OCI-LY1 (cell line): ENCODE data around the gene IRF4.

ENCODE experiments used
- H2AFZ ChIP-seq: fragments of 200-600 bp; sonication (generic), shearing (Covaris generic); 2 replicates; pipeline ENCODE4 v1.6.0; 2014; ENCODE audit warnings: antibody characterized with exemption, mild to moderate bottlenecking, low read length
- H3F3A ChIP-seq: fragments of 200-600 bp; sonication (generic), shearing (Covaris generic); 2 replicates; pipeline ENCODE4 v1.6.0; 2014; ENCODE audit warnings: mild to moderate bottlenecking, antibody characterized with exemption, low read length, moderate library complexity; ENCODE audit not compliant: insufficient read depth
- H3K27ac ChIP-seq: fragments of 200-600 bp; sonication (generic); 2 replicates; pipeline ENCODE4 v1.5.1; 2014; ENCODE audit warnings: low read length, mixed run types, mild to moderate bottlenecking, low read depth; ENCODE audit not compliant: poor library complexity, severe bottlenecking
- H3K27me3 ChIP-seq: fragments of 200-600 bp; sonication (generic); 2 replicates; pipeline ENCODE4 v1.6.0; 2014; ENCODE audit warnings: antibody characterized with exemption, mild to moderate bottlenecking, low read length, moderate library complexity; ENCODE audit not compliant: insufficient read depth
- H3K36me3 ChIP-seq: fragments of 200-600 bp; sonication (generic); 2 replicates; pipeline ENCODE4 v1.6.1; 2014; ENCODE audit warnings: mild to moderate bottlenecking, antibody characterized with exemption, low read length, moderate library complexity, mixed read lengths; ENCODE audit not compliant: insufficient read depth
- H3K4me1 ChIP-seq: fragments of 200-600 bp; sonication (generic); 2 replicates; pipeline ENCODE4 v1.5.1; 2014; ENCODE audit warnings: mild to moderate bottlenecking, low read length, moderate library complexity; ENCODE audit not compliant: insufficient read depth, severe bottlenecking
- H3K4me2 ChIP-seq: fragments of 200-600 bp; sonication (generic), shearing (Covaris generic); 2 replicates; pipeline ENCODE4 v1.6.1; 2014; ENCODE audit warnings: low read length
- H3K4me3 ChIP-seq: fragments of 200-600 bp; sonication (generic); 2 replicates; pipeline ENCODE4 v1.5.1; 2014; ENCODE audit warnings: low read length, low read depth, mild to moderate bottlenecking, mixed read lengths; ENCODE audit not compliant: poor library complexity, severe bottlenecking
- H3K79me2 ChIP-seq: fragments of 200-600 bp; shearing (Covaris generic); 2 replicates; pipeline ENCODE4 v1.6.1; 2016; ENCODE audit warnings: mixed run types, low read length, mixed read lengths; ENCODE audit not compliant: insufficient read depth
- H3K9ac ChIP-seq: fragments of 200-600 bp; sonication (generic), shearing (Covaris generic); 2 replicates; pipeline ENCODE4 v1.6.1; 2014; ENCODE audit warnings: mild to moderate bottlenecking, low read length, mixed read lengths
- H3K9me2 ChIP-seq: fragments of 200-600 bp; sonication (generic), shearing (Covaris generic); 2 replicates; pipeline ENCODE4 v1.6.1; 2014; ENCODE audit warnings: low read depth, mild to moderate bottlenecking, low read length, mixed read lengths
- H3K9me3 ChIP-seq: fragments of 200-600 bp; shearing (Covaris generic); 2 replicates; pipeline ENCODE4 v1.6.1; 2014; ENCODE audit warnings: low read length, mixed read lengths
- H4K20me1 ChIP-seq: fragments of 200-600 bp; sonication (generic), shearing (Covaris generic); 2 replicates; pipeline ENCODE4 v1.6.0; 2016; ENCODE audit warnings: mild to moderate bottlenecking, low read length; ENCODE audit not compliant: insufficient read depth
- EZH2 ChIP-seq: fragments of 200-600 bp; sonication (generic), shearing (Covaris generic); IDR thresholded peaks from 2 replicates; pipeline ENCODE4 v1.8.0; 2017; ENCODE audit warnings: borderline replicate concordance, mixed run types, mild to moderate bottlenecking, antibody characterized with exemption, low read length, moderate library complexity, mixed read lengths
- TF ChIP-seq, protein P1 (sequence below): fragments of 200-600 bp; sonication (generic), shearing (Covaris generic); IDR thresholded peaks from 2 replicates; pipeline ENCODE4 v1.5.1; 2017; ENCODE audit warnings: mild to moderate bottlenecking, antibody characterized with exemption, low read length, moderate library complexity, mixed read lengths

Gene IRF4

DNA sequence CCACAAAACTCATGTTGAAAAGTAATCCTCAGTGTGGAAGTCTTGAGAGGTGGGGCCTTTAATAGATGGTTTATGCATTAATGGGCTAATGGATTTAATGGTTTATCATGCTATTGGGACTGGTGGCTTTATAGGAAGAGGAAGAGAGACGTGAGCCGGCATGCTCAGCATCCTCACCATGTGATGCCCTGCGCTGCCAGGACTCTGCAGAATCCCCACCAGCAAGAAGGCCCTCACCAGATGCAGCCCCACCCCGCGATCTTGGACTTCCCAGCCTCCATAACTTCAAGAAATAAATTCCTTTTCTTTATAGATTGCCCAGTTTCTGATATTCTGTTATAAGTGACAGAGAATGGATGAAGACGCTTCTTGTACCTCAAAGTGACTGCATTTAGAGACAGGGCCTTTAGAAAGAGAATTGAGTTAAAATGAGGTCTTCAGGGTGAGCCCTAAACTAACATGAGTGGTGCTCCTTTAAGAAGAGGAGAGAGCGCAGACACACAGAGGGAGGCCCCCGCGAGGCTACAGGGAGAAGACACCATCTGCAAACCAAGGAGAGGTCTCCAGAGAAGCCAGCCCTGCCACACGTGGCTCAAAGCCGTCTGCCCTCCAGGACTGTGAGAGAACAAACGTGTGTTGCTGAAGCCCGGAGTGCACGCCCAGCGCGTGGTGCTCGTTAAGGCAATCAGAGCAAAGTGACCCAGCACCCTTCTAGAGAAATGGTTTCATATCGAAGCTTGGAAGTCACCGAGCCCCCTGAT is 56.9 kb downstream of the IRF4 start:
- Histone ChIP-seq H3K4me1 (peaks cover 17% of the 10 kb centered on the region), H3K79me2 (no peaks in the 10 kb centered on the region), H3K9ac (no peak overlapping the region), H3K27ac (no peak overlapping the region), H3K9me3 (no peaks in the 10 kb centered on the region), H2AFZ (no peak overlapping the region), H4K20me1 (no peaks in the 10 kb centered on the region), H3K4me3 (no peak overlapping the region), H3K27me3 (no peaks in the 10 kb centered on the region; the same call in 1 of the 2 replicates), H3K4me2 (no peak overlapping the region), H3K36me3 (no peaks in the 10 kb centered on the region), H3F3A (no peaks in the 10 kb centered on the region), H3K9me2 (no peaks in the 10 kb centered on the region)
- TF ChIP-seq EZH2 = no peak
- TF ChIP-seq, protein P1, sequence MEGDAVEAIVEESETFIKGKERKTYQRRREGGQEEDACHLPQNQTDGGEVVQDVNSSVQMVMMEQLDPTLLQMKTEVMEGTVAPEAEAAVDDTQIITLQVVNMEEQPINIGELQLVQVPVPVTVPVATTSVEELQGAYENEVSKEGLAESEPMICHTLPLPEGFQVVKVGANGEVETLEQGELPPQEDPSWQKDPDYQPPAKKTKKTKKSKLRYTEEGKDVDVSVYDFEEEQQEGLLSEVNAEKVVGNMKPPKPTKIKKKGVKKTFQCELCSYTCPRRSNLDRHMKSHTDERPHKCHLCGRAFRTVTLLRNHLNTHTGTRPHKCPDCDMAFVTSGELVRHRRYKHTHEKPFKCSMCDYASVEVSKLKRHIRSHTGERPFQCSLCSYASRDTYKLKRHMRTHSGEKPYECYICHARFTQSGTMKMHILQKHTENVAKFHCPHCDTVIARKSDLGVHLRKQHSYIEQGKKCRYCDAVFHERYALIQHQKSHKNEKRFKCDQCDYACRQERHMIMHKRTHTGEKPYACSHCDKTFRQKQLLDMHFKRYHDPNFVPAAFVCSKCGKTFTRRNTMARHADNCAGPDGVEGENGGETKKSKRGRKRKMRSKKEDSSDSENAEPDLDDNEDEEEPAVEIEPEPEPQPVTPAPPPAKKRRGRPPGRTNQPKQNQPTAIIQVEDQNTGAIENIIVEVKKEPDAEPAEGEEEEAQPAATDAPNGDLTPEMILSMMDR = no peak

DNA sequence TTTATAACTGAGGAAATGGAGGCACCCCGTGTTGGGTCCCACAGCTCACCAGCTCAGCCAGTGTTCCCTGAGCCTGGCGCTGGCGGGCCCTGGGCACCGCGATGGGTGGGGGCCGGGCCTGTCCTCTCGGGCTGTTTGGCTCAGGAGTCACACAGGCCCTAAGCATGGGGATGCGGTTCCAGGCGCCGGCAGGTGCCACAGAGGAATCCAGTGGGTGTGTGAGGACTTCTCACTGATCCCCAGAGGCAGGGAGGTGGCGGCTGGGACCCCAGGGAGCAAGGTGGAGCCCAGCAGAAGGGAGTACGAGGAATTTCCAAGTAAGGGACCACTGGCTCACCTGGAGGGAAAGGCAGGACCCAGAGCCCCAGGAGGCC is 57.5 kb downstream of the IRF4 start:
- H3K4me2 ChIP-seq = no peak overlapping the region
- H4K20me1 ChIP-seq = no peaks in the 10 kb centered on the region
- H3K79me2 ChIP-seq = no peaks in the 10 kb centered on the region
- TF ChIP-seq EZH2 = no peak
- TF ChIP-seq, protein P1 = no peak
- no peaks in the 10 kb centered on the region for H3K36me3 ChIP-seq
- H3F3A ChIP-seq = no peaks in the 10 kb centered on the region
- no peaks in the 10 kb centered on the region for H3K9me2 ChIP-seq
- H3K4me1 ChIP-seq = peaks cover 17% of the 10 kb centered on the region
- H3K9ac ChIP-seq = no peak overlapping the region
- no peak overlapping the region for H3K27ac ChIP-seq
- no peaks in the 10 kb centered on the region for H3K9me3 ChIP-seq
- H2AFZ ChIP-seq = no peak overlapping the region
- H3K27me3 ChIP-seq = no peaks in the 10 kb centered on the region; the same call in 1 of the 2 replicates
- no peak overlapping the region for H3K4me3 ChIP-seq

DNA sequence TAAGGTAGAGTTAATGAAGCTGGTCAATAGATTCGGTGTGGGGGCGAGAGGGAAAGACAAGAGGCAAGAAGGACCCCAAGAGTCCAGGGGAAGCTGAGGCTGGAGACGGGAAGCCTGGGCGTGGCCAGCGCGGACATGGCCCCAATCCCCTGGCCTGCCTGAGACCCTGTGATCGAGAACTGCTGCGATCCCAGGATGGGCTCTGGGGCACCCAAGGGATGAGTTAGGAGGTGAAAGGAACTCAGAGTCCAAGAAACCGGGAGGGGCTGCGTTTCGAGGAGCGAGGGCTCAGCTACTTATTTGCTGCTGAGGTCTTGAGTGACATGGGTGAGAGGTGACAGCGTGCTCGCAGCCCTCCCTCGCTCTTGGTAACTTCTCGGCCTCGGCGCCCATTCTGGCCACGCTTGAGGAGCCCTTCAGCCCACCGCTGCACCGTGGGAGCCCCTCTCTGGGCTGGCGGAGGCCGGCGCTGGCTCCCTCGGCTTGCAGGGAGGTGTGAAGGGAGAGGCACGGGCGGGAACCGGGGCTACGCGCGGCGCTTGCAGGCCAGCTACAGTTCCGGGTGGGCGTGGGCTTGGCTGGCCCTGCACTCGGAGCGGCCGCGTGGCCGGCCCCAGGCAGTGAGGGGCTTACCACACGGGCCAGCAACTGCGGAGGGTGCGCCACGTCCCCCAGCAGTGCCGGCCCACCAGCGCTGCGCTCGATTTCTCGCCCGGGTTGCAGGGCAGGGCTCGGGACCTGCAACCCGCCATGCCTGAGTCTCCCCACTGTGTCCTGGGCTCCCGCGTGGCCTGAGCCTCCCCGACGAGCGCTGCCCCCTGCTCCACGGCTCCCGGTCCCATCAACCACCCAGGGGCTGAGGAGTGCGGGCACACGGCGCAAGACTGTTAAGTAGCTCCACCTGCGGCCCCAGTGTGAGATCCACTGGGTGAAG is 58.2 kb downstream of the IRF4 start:
- Histone ChIP-seq H2AFZ (no peak overlapping the region), H3K9me3 (no peaks in the 10 kb centered on the region), H3K27ac (no peak overlapping the region), H3K4me2 (no peak overlapping the region), H3K27me3 (no peaks in the 10 kb centered on the region; the same call in 1 of the 2 replicates), H3K4me3 (no peak overlapping the region), H3K4me1 (peaks cover 17% of the 10 kb centered on the region), H3K36me3 (no peaks in the 10 kb centered on the region), H3K79me2 (no peaks in the 10 kb centered on the region), H3K9me2 (no peaks in the 10 kb centered on the region), H4K20me1 (no peaks in the 10 kb centered on the region), H3F3A (no peaks in the 10 kb centered on the region), H3K9ac (no peak overlapping the region)
- TF ChIP-seq, protein P1 = no peak
- TF ChIP-seq EZH2 = no peak
